Astrocyte (in vitro differentiated cells and primary cell): ENCODE measurements around the gene ASB6. TPM values are rescaled to one million over a fixed set of nuclear protein-coding genes. Genes with fewer than 3 reads are reported as not detected.
A peak's percentile ranks its signal among the peaks of the same experiment; 100 is the strongest.
"Not testable (repeated sequence)": the region's sequence is repeated elsewhere in the genome, so short reads cannot be mapped to it uniquely, and the experiment has no call there.

ENCODE experiments used
- DNase-seq: peaks from one replicate; pipeline ENCODE4 v3.0.0-alpha.2; 2010; ENCODE audit warnings: low read depth
- FAIRE-seq: peaks from 2 replicates; lab custom pipeline; 2011; peaks lifted over from hg19 to GRCh38; lab: Jason Lieb, UNC
- H2AFZ ChIP-seq: 2 replicates; pipeline ENCODE4 v1.6.0; 2012; ENCODE audit warnings: low read depth, low read length, inconsistent platforms
- H3K27ac ChIP-seq: 2 replicates; pipeline ENCODE4 v1.5.1; 2011; ENCODE audit warnings: low read depth, low read length, inconsistent platforms
- H3K27me3 ChIP-seq: 2 replicates; pipeline ENCODE4 v1.6.0; 2011; ENCODE audit warnings: low read length, inconsistent platforms; ENCODE audit not compliant: insufficient read depth
- H3K36me3 ChIP-seq: 2 replicates; pipeline ENCODE4 v1.5.1; 2011; ENCODE audit warnings: low read length, inconsistent platforms; ENCODE audit not compliant: insufficient read depth
- H3K4me1 ChIP-seq: 2 replicates; pipeline ENCODE4 v1.5.1; 2011; ENCODE audit warnings: low read length, inconsistent platforms; ENCODE audit not compliant: insufficient read depth
- H3K4me2 ChIP-seq: 2 replicates; pipeline ENCODE4 v1.6.0; 2012; ENCODE audit warnings: low read length, inconsistent platforms
- H3K4me3 ChIP-seq: 2 replicates; pipeline ENCODE4 v1.5.1; 2011; ENCODE audit warnings: low read depth, mild to moderate bottlenecking, low read length, inconsistent platforms; ENCODE audit not compliant: insufficient read depth
- H3K79me2 ChIP-seq: 2 replicates; pipeline ENCODE4 v1.6.0; 2012; ENCODE audit warnings: mild to moderate bottlenecking, low read length, inconsistent platforms; ENCODE audit not compliant: insufficient read depth
- H3K9ac ChIP-seq: 2 replicates; pipeline ENCODE4 v1.6.0; 2012; ENCODE audit warnings: mild to moderate bottlenecking, low read length, inconsistent platforms
- H3K9me3 ChIP-seq: 2 replicates; pipeline ENCODE4 v1.5.1; 2012; ENCODE audit warnings: low read depth, mild to moderate bottlenecking, low read length, inconsistent platforms; ENCODE audit not compliant: insufficient read depth
- H4K20me1 ChIP-seq: 2 replicates; pipeline ENCODE4 v1.6.0; 2012; ENCODE audit warnings: low read length, inconsistent platforms; ENCODE audit not compliant: insufficient read depth
- H3K27ac Mint-ChIP-seq: one replicate; pipeline ENCODE4 v1.8.0; 2021; ENCODE audit warnings: mild to moderate bottlenecking, mixed read lengths; ENCODE audit not compliant: unreplicated experiment
- H3K27me3 Mint-ChIP-seq: one replicate; pipeline ENCODE4 v1.8.0; 2021; ENCODE audit warnings: low read depth, mixed read lengths; ENCODE audit not compliant: unreplicated experiment
- H3K36me3 Mint-ChIP-seq: one replicate; pipeline ENCODE4 v1.8.0; 2021; ENCODE audit warnings: low read depth, mixed read lengths; ENCODE audit not compliant: unreplicated experiment
- H3K4me1 Mint-ChIP-seq: one replicate; pipeline ENCODE4 v1.8.0; 2021; ENCODE audit warnings: low read depth, mixed read lengths; ENCODE audit not compliant: unreplicated experiment
- H3K4me3 Mint-ChIP-seq: one replicate; pipeline ENCODE4 v1.8.0; 2021; ENCODE audit warnings: mild to moderate bottlenecking, moderate library complexity, mixed read lengths; ENCODE audit not compliant: unreplicated experiment
- H3K9me3 Mint-ChIP-seq: one replicate; pipeline ENCODE4 v1.8.0; 2021; ENCODE audit warnings: mild to moderate bottlenecking, mixed read lengths; ENCODE audit not compliant: unreplicated experiment
- EZH2 ChIP-seq: IDR thresholded peaks from 2 replicates; pipeline ENCODE4 v1.6.1; 2012; ENCODE audit warnings: mild to moderate bottlenecking, low read length, inconsistent platforms; ENCODE audit not compliant: insufficient read depth
- total RNA-seq: library from RNA; stranded (reverse); gene quantifications from 2 replicates; pipeline ENCODE4 v1.2.1, GENCODE V29; 2021
- TF ChIP-seq, protein P1 (sequence below): IDR thresholded peaks from 2 replicates; pipeline ENCODE4 v1.5.1; 2011; ENCODE audit warnings: low read depth, mild to moderate bottlenecking, inconsistent platforms, low read length, moderate library complexity; ENCODE audit not compliant: insufficient read depth

The ASB6 gene
- total RNA-seq, 1 donor from 2014 or later = 24.3 TPM

DNA sequence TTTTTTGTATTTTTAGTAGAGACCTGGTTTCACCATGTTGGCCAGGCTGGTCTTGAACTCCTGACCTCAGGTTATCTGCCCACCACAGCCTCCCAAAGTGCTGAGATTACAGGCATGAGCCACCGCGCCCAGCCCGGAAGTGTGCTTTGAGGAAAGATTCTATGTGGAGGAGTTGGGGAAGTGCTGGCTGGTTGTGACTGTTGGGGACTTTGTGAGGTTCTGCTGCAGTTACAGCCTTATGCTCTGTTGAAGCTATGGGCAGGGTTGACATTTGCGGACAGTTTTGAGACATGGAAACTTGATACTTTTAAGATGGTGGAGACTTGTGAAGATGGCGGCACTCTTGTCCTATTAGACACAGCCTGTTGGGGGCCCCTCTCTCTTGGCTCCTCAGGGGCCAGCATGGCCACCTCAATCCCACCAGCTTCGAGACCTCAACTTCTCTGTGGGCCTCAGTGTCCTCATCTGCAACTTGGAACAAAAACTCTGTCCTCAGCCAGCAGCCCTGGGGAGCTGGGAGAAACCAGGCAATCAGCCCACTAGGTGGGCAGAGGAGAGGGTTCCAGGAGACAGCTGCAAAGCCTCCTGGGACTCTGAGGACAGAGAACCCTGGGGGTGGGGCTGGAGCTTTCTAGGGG is 45.9 kb downstream of the ASB6 start:
- Histone ChIP-seq H3K4me3 (no peak overlapping the region), H3K27me3 (no peaks in the 10 kb centered on the region), H2AFZ (no peak overlapping the region), H3K4me2 (peak overlapping the region; percentile 89), H3K9ac (no peak overlapping the region), H3K79me2 (no peaks in the 10 kb centered on the region), H4K20me1 (no peaks in the 10 kb centered on the region), H3K4me1 (peaks cover 18% of the 10 kb centered on the region), H3K27ac (no peak overlapping the region), H3K9me3 (no peaks in the 10 kb centered on the region), H3K36me3 (no peaks in the 10 kb centered on the region)
- Mint-ChIP-seq H3K36me3 (no peaks in the 10 kb centered on the region), H3K27me3 (peaks cover 10% of the 10 kb centered on the region), H3K4me1 (peaks cover 17% of the 10 kb centered on the region), H3K4me3 (no peak overlapping the region), H3K27ac (peak overlapping the region; percentile 47), H3K9me3 (no peaks in the 10 kb centered on the region)
- FAIRE-seq (no peak), DNase-seq (no peak)
- TF ChIP-seq, protein P1, sequence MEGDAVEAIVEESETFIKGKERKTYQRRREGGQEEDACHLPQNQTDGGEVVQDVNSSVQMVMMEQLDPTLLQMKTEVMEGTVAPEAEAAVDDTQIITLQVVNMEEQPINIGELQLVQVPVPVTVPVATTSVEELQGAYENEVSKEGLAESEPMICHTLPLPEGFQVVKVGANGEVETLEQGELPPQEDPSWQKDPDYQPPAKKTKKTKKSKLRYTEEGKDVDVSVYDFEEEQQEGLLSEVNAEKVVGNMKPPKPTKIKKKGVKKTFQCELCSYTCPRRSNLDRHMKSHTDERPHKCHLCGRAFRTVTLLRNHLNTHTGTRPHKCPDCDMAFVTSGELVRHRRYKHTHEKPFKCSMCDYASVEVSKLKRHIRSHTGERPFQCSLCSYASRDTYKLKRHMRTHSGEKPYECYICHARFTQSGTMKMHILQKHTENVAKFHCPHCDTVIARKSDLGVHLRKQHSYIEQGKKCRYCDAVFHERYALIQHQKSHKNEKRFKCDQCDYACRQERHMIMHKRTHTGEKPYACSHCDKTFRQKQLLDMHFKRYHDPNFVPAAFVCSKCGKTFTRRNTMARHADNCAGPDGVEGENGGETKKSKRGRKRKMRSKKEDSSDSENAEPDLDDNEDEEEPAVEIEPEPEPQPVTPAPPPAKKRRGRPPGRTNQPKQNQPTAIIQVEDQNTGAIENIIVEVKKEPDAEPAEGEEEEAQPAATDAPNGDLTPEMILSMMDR = no peak
- TF ChIP-seq EZH2 = no peak

DNA sequence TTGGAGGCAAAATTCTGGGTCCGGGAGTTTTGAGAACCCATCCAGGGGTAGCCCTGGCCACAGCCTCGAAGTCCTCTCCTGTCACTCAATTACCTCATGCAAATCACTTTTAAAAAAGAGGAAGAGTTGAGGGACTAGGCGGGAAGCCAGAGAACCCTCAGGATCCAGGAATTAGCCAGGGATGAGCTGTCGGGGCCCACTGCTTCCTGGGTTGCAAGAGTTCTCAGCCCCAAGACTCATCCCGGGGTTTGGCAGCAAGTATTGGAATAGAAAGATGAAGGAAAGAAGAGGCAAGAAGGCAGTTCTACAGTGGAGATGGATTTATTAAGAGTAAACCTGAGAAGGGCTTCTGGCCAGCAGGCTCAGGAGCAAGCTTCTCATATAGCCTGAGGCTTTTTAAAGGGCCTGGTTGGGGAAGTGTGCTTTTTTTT is 46.6 kb downstream of the ASB6 start:
- H2AFZ ChIP-seq = no peak overlapping the region
- no peak overlapping the region for H3K27ac Mint-ChIP-seq
- H3K9me3 ChIP-seq = no peaks in the 10 kb centered on the region
- no peak overlapping the region for H3K4me3 ChIP-seq
- H3K4me1 ChIP-seq = peaks cover 18% of the 10 kb centered on the region
- H3K4me2 ChIP-seq = no peak overlapping the region
- H3K36me3 Mint-ChIP-seq = no peaks in the 10 kb centered on the region
- no peaks in the 10 kb centered on the region for H3K27me3 ChIP-seq
- peaks cover 17% of the 10 kb centered on the region for H3K4me1 Mint-ChIP-seq
- peak; percentile 35 for DNase-seq
- no peak overlapping the region for H3K9ac ChIP-seq
- FAIRE-seq = no peak
- H3K4me3 Mint-ChIP-seq = no peak overlapping the region
- H3K27ac ChIP-seq = no peak overlapping the region
- H3K79me2 ChIP-seq = no peaks in the 10 kb centered on the region
- no peaks in the 10 kb centered on the region for H3K36me3 ChIP-seq
- H3K27me3 Mint-ChIP-seq = peaks cover 15% of the 10 kb centered on the region
- TF ChIP-seq, protein P1 = no peak
- no peak for TF ChIP-seq EZH2
- H3K9me3 Mint-ChIP-seq = no peaks in the 10 kb centered on the region
- no peaks in the 10 kb centered on the region for H4K20me1 ChIP-seq

GRCh38 chr9:129594632-129595031 is 47.3 kb downstream of the ASB6 start:
- H3K4me2 ChIP-seq = no peak overlapping the region
- H3K4me3 ChIP-seq = no peak overlapping the region
- H3K27me3 Mint-ChIP-seq = peaks cover 19% of the 10 kb centered on the region
- H3K4me1 ChIP-seq = peaks cover 18% of the 10 kb centered on the region
- no peak overlapping the region for H3K4me3 Mint-ChIP-seq
- H3K27me3 ChIP-seq = no peaks in the 10 kb centered on the region
- H3K36me3 ChIP-seq = no peaks in the 10 kb centered on the region
- H2AFZ ChIP-seq = no peak overlapping the region
- FAIRE-seq = no peak
- H3K9me3 Mint-ChIP-seq = no peaks in the 10 kb centered on the region
- H3K27ac ChIP-seq = no peak overlapping the region
- peaks cover 17% of the 10 kb centered on the region for H3K4me1 Mint-ChIP-seq
- TF ChIP-seq, protein P1 = no peak
- no peak for TF ChIP-seq EZH2
- no peak overlapping the region for H3K9ac ChIP-seq
- H3K27ac Mint-ChIP-seq = no peak overlapping the region
- H3K36me3 Mint-ChIP-seq = no peaks in the 10 kb centered on the region
- no peaks in the 10 kb centered on the region for H3K79me2 ChIP-seq
- no peaks in the 10 kb centered on the region for H4K20me1 ChIP-seq
- no peak for DNase-seq
- no peaks in the 10 kb centered on the region for H3K9me3 ChIP-seq

- not testable (repeated sequence) for FAIRE-seq, H3K9me3 ChIP-seq, H3K36me3 ChIP-seq, H4K20me1 ChIP-seq, H3K4me1 Mint-ChIP-seq, H2AFZ ChIP-seq, H3K27ac ChIP-seq, H3K27me3 ChIP-seq, H3K4me3 ChIP-seq, H3K36me3 Mint-ChIP-seq, H3K9ac ChIP-seq, H3K4me3 Mint-ChIP-seq, H3K79me2 ChIP-seq, H3K4me2 ChIP-seq, H3K27ac Mint-ChIP-seq, DNase-seq, H3K9me3 Mint-ChIP-seq
- H3K27me3 Mint-ChIP-seq = peaks cover 27% of the 10 kb centered on the region
- peaks cover 14% of the 10 kb centered on the region for H3K4me1 ChIP-seq
These were observed 49.2 kb downstream of the ASB6 start for GRCh38 chr9:129592790-129593189.
